Measurements from ENCODE around the gene KRR1.

DNA sequence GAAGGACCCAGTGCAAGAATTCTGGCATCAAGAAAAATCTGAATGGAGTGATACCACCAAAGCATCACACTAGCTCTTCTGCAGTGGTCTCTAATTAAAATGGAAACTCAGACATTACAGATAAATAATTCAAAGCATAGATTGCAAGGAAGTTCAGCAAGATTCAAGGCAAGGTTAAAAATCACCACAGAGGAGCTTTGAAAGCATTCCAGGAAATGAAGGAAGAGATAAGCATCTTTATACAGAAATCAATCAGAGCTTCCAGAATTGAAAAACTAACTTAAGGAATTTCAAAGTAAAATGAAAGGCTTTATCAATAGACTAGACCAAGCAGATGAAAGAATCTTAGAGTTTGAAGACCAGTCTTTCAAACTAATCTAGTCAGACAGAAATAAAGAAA, 51.2 kb downstream of the KRR1 start:
- TF ChIP-seq, protein P1, sequence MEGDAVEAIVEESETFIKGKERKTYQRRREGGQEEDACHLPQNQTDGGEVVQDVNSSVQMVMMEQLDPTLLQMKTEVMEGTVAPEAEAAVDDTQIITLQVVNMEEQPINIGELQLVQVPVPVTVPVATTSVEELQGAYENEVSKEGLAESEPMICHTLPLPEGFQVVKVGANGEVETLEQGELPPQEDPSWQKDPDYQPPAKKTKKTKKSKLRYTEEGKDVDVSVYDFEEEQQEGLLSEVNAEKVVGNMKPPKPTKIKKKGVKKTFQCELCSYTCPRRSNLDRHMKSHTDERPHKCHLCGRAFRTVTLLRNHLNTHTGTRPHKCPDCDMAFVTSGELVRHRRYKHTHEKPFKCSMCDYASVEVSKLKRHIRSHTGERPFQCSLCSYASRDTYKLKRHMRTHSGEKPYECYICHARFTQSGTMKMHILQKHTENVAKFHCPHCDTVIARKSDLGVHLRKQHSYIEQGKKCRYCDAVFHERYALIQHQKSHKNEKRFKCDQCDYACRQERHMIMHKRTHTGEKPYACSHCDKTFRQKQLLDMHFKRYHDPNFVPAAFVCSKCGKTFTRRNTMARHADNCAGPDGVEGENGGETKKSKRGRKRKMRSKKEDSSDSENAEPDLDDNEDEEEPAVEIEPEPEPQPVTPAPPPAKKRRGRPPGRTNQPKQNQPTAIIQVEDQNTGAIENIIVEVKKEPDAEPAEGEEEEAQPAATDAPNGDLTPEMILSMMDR (conservative IDR thresholded peaks at IDR 0.05) = no peak
- TF ChIP-seq ZFX (IDR thresholded peaks at IDR 0.05) = no peak

All from C4-2B (cell line).